DND-41 (cell line): ENCODE data around the gene TBC1D5.
"Not testable (repeated sequence)": the region's sequence is repeated elsewhere in the genome, so short reads cannot be mapped to it uniquely, and the experiment has no call there.

Source experiments
- ATAC-seq: fragments of 200-7000 bp; cut with Tn5 transposase; 3 replicates; pipeline ENCODE4 v1.9.1; 2021; ENCODE audit warnings: low read depth; ENCODE audit not compliant: insufficient read depth
- DNase-seq: peaks from one replicate; pipeline ENCODE4 v3.0.0-alpha.2; 2020
- H2AFZ ChIP-seq: 2 replicates; pipeline ENCODE4 v1.6.0; 2012; ENCODE audit warnings: low read depth, low read length
- H3K27ac ChIP-seq: 2 replicates; pipeline ENCODE4 v1.5.1; 2012; ENCODE audit warnings: low read length, inconsistent platforms
- H3K27me3 ChIP-seq: fragments of 200-600 bp; sonication (generic); 2 replicates; pipeline ENCODE4 v1.6.0; 2012; ENCODE audit warnings: low read length, mild to moderate bottlenecking, inconsistent platforms; ENCODE audit not compliant: insufficient read depth, poor library complexity
- H3K36me3 ChIP-seq: 2 replicates; pipeline ENCODE4 v1.5.1; 2012; ENCODE audit warnings: low read length, inconsistent platforms; ENCODE audit not compliant: insufficient read depth
- H3K4me1 ChIP-seq: 2 replicates; pipeline ENCODE4 v1.5.1; 2012; ENCODE audit warnings: mild to moderate bottlenecking, low read length; ENCODE audit not compliant: insufficient read depth
- H3K4me2 ChIP-seq: 2 replicates; pipeline ENCODE4 v1.6.0; 2012; ENCODE audit warnings: mild to moderate bottlenecking, moderate library complexity, low read length, inconsistent platforms; ENCODE audit not compliant: insufficient read depth
- H3K4me3 ChIP-seq, 2 experiments: fragments of 200-600 bp in 1 of 2; shearing (Covaris generic) in 1 of 2; 2 replicates each; pipeline ENCODE4 v1.5.1; 2012 to 2016; ENCODE audit warnings: inconsistent platforms in 2 of 2, low read length in 2 of 2, mild to moderate bottlenecking in 2 of 2, low read depth in 1 of 2, moderate library complexity in 1 of 2
- H3K79me2 ChIP-seq: 2 replicates; pipeline ENCODE4 v1.6.0; 2012; ENCODE audit warnings: low read length, inconsistent platforms; ENCODE audit not compliant: insufficient read depth
- H3K9ac ChIP-seq: 2 replicates; pipeline ENCODE4 v1.6.0; 2012; ENCODE audit warnings: low read depth, mild to moderate bottlenecking, inconsistent platforms, low read length, moderate library complexity
- H3K9me3 ChIP-seq: 2 replicates; pipeline ENCODE4 v1.5.1; 2012; ENCODE audit warnings: low read length, moderate library complexity, mild to moderate bottlenecking, inconsistent platforms; ENCODE audit not compliant: insufficient read depth, severe bottlenecking
- H4K20me1 ChIP-seq: 2 replicates; pipeline ENCODE4 v1.6.0; 2012; ENCODE audit warnings: low read length; ENCODE audit not compliant: insufficient read depth
- CTCF ChIP-seq: IDR thresholded peaks from 2 replicates; pipeline ENCODE4 v1.5.1; 2012; ENCODE audit warnings: borderline replicate concordance, low read length, moderate library complexity, mild to moderate bottlenecking; ENCODE audit not compliant: poor library complexity, severe bottlenecking; ENCODE audit errors: extremely low read depth
- EZH2 ChIP-seq: IDR thresholded peaks from 3 replicates; pipeline ENCODE4 v1.6.1; 2012; ENCODE audit warnings: borderline replicate concordance, low read depth, mild to moderate bottlenecking, moderate library complexity, low read length, inconsistent platforms; ENCODE audit not compliant: severe bottlenecking

TBC1D5 gene

GRCh38 chr3:17740721-17741141 lies 1.7 kb downstream of the TBC1D5 start:
- Histone ChIP-seq H3K9ac (peak overlapping the region; percentile 99), H3K36me3 (peaks cover 16% of the 10 kb centered on the region), H3K27ac (peak overlapping the region; percentile 86), H3K27me3 (no peaks in the 10 kb centered on the region), H3K4me2 (peak overlapping the region; percentile 69), H3K4me1 (peaks cover 50% of the 10 kb centered on the region), H4K20me1 (no peaks in the 10 kb centered on the region), H3K79me2 (peaks cover 73% of the 10 kb centered on the region), H2AFZ (peak overlapping the region; percentile 90), H3K4me3 (peak overlapping the region; percentile 47 to 59), H3K9me3 (no peaks in the 10 kb centered on the region)
- DNase-seq: peak; percentile 16
- ATAC-seq: no peak
- no peak for TF ChIP-seq CTCF
- TF ChIP-seq EZH2: no peak

GRCh38 chr3:17738921-17739320 lies 3.5 kb downstream of the TBC1D5 start:
- H3K27ac ChIP-seq: no peak overlapping the region; the same call in 1 of the 2 replicates
- no peak for TF ChIP-seq EZH2
- no peak overlapping the region for H2AFZ ChIP-seq
- H3K9me3 ChIP-seq: no peaks in the 10 kb centered on the region
- peaks cover 51% of the 10 kb centered on the region for H3K4me1 ChIP-seq
- H3K9ac ChIP-seq: peak overlapping the region; percentile 22; the same call in 1 of the 2 replicates
- ATAC-seq (no peak), DNase-seq (no peak)
- H3K79me2 ChIP-seq: peaks cover 91% of the 10 kb centered on the region
- H3K4me3 ChIP-seq: no peak overlapping the region
- H4K20me1 ChIP-seq: no peaks in the 10 kb centered on the region
- peaks cover 21% of the 10 kb centered on the region for H3K36me3 ChIP-seq
- H3K27me3 ChIP-seq: no peaks in the 10 kb centered on the region
- peak overlapping the region; percentile 52; the same call in 1 of the 2 replicates for H3K4me2 ChIP-seq

GRCh38 chr3:17738219-17738618 lies 4.2 kb downstream of the TBC1D5 start:
- DNase-seq: no peak
- no peak overlapping the region for H3K9ac ChIP-seq
- H3K9me3 ChIP-seq: no peaks in the 10 kb centered on the region
- ATAC-seq: no peak
- H3K79me2 ChIP-seq: peaks cover 93% of the 10 kb centered on the region
- H2AFZ ChIP-seq: no peak overlapping the region
- no peaks in the 10 kb centered on the region for H3K27me3 ChIP-seq
- no peaks in the 10 kb centered on the region for H4K20me1 ChIP-seq
- no peak overlapping the region for H3K4me3 ChIP-seq
- peak overlapping the region; percentile 52; the same call in 1 of the 2 replicates for H3K4me2 ChIP-seq
- no peak overlapping the region for H3K27ac ChIP-seq
- TF ChIP-seq EZH2 (no peak), CTCF (no peak)
- H3K36me3 ChIP-seq: peaks cover 21% of the 10 kb centered on the region
- H3K4me1 ChIP-seq: peaks cover 44% of the 10 kb centered on the region

GRCh38 chr3:17737591-17737990 lies 4.8 kb downstream of the TBC1D5 start:
- Histone ChIP-seq H2AFZ (no peak overlapping the region), H3K36me3 (peaks cover 21% of the 10 kb centered on the region), H3K4me2 (0 out of 2 replicates have a peak overlapping the region, but pooled peaks have one; percentile 52), H3K9me3 (no peaks in the 10 kb centered on the region), H3K4me3 (no peak overlapping the region), H3K27ac (no peak overlapping the region), H4K20me1 (no peaks in the 10 kb centered on the region), H3K9ac (no peak overlapping the region), H3K27me3 (no peaks in the 10 kb centered on the region), H3K79me2 (peaks cover 96% of the 10 kb centered on the region), H3K4me1 (peaks cover 41% of the 10 kb centered on the region)
- DNase-seq: no peak
- TF ChIP-seq EZH2: no peak
- no peak for TF ChIP-seq CTCF
- ATAC-seq: no peak

GRCh38 chr3:17735362-17735761 lies 7.1 kb downstream of the TBC1D5 start:
- H3K4me3 ChIP-seq, H3K27ac ChIP-seq, H4K20me1 ChIP-seq, H2AFZ ChIP-seq, DNase-seq, H3K9ac ChIP-seq, H3K27me3 ChIP-seq, H3K9me3 ChIP-seq, H3K4me2 ChIP-seq, ATAC-seq: not testable (repeated sequence)
- H3K79me2 ChIP-seq: peaks cover 94% of the 10 kb centered on the region
- H3K4me1 ChIP-seq: peaks cover 30% of the 10 kb centered on the region
- H3K36me3 ChIP-seq: peaks cover 27% of the 10 kb centered on the region
